Measurements from ENCODE around the gene GAS6.
"Not testable (repeated sequence)": the region's sequence is repeated elsewhere in the genome, so short reads cannot be mapped to it uniquely, and the experiment has no call there.

GAS6 gene

DNA sequence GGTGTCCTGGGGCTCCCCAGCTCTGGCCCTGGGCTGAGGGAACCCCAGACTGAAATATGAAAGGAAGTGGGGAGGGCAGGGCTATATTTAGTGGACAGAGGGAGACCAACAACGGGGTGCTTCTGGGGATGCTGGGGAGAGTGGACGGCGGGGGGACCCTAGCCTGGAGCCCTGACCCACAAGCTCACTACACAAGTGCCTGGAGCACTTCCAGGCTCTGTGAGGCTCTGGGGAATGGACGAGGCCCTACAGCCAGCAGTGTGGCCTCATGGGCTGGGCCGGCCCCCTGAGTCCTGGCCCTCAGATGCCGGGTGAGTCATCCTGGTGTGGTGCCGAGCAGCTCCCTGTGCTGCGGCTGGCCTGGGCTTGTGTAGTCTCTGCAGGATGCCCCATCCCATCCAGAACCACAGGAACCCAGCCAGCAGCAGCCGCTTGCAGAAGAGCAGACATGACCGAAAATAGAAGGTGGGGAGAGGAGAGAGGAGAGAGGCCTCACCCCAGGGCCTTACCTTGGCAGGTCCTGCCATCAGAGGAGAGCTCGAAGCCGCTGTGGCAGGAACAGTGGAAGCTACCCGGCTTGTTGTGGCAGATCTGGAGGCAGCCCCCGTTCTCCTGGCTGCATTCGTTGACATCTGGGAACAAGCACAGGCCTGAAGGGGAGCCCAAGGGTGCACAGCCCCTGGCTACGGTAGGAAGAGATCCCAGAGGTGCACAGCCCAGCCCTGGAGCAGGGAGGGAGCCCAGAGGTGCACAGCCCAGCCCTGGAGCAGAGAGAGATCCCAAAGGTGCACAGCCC is 26.1 kb downstream of the GAS6 start:
- DNase-seq: peak; percentile 98

DNA sequence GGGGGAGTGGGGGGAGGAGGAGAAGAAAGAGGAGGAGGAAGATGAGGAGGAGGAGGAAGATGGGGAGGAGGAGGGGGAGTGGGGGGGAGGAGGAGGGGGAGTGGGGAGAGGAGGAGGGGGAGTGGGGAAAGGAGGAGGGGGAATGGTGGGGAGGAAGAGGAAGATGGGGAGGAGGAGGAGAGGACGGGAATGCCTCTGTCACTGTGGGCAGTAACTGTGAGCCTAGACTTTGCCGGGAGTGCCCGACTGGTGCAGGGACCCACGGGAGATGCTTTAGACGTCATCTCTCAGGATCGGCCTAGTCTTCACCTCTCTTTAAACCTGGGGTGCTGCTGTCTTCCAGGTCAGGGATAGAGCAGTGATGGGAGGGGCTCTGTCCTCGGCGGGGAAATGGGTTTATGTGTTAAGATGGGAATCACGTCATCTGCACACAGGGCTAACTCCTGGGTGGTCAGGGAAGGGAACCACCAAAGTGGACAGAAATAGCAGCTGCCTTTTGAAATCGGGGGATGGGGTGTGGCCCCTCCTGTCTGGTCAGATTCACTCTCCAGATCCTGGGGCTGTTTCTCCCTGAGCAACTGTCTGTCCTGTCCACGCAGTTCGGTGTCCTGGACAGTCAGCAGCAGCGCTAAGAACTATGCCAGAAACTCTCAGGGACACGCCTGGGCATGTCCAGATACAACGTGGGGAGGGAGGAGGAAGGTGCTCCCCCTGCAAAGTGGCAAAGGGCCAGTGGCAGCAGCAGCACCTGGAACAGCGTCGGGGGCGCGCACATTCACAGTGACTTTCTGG is 26.9 kb downstream of the GAS6 start:
- peak; percentile 88 for DNase-seq

DNA sequence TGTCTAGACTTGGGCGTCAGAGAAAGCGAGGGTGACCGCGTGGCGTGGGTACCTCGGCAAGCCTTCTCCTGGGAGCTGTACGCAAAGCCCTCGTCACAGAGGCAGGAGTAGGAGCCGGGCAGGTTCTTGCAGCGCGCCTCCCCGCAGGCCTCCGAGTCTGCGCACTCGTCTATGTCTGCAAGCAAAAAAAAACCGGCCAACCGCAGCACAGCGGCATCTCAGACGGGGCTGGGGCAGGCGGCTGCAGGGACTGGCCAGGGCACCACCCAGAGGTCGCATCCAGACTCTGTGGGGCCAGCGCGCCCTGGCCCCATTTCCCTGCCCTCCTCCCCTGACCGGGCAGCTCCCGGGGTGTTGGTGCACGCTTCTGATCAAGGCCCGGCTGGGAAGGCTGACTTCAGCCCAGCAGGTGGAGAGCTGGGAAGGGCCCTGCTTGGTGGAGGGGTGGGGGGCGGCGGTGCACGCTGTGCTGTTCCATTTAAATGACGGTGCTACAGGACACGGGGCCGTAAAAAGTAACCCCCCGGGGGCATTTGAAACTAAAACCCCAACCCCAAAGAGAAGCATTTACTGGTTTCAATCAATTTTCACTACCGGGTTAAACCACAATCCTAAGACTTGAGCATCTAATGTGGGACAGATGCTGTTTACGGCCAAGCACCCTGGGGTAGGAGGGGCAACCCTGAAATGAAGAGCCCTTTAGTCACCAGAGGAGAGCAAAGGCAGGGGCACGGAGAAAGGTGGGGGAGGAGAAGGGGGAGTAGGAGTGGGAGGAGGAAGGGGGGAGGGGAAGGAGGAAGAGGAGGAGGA is 28.2 kb downstream of the GAS6 start:
- DNase-seq: peak; percentile 89

DNA sequence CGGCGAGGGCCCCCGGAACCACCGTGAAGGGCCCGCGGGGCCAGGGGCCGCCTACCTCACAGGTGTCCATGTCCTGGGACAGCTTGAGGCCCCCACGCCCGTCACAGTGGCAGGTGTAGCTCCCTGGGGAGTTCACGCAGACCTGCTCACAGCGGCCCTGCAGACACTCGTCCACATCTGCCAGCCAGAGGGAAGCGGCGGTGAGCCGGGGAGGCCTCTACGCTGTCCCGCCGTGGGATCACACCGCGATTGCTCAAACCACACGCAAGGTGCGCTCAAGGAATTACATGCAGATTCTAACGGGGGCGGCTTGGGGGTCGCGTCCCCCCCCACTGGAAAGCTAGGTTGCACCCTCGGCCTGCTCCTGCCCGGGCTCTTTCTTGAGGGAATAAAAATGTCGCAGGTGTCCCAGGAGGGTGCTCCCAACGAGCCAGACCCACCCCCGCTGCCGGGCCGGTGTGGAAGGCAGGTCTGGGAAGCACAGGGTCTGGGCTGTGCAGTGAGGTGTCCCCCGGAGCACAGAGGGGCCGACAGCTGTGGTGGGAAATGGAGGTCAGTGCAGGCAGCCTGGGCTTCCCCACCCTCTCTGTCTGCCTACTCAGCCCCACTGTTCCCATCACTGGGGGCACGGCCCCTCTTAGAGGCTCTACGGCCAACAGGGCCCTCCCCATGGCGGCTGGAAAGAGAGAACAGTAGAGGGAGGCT is 29.2 kb downstream of the GAS6 start:
- no peak for DNase-seq

DNA sequence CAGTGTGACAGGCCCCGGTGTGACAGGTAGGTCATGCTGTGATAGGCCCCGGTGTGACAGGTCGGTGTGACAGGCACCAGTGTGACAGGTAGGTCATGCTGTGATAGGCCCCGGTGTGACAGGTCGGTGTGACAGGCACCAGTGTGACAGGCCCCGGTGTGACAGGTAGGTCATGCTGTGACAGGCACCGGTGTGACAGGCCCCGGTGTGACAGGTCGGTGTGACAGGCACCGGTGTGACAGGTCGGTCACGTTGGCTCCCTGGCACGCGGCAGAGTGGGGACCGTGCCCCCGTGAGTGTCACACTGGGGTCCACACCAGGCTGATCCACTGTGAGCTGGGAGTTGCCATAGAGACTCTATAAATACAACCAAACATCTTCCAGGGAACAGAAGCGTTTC is 29.9 kb downstream of the GAS6 start:
- not testable (repeated sequence) for DNase-seq

DNA sequence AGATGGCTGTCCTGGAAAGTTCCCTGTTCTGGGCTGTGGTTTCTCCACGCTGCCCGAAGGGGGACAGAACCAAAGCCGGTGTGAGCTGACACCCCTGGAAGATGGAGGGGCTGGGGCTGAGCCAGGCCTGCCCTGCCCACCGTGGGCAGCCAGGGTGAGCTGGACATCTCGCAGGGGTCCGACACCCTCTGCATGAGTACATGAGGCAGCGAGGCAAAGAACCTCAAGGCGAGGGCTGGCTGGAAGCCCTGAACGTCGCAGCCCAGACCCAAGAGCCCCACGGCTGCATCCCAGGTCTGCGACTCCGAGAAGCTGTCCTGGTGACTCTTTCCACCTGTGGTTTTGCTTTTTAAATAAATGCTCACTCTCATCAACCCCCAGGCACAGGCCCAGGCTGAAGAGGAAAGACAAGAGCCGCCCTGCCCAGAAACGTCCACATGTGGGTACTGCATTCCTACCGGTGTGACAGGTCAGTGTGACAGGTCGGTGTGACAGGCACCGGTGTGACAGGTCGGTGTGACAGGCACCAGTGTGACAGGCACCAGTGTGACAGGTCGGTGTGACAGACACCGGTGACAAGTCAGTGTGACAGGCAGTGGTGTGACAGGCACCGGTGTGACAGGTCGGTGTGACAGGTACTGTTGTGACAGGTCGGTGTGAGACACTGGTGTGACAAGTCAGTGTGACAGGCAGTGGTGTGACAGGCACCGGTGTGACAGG is 30.6 kb downstream of the GAS6 start:
- DNase-seq: no peak

DNA sequence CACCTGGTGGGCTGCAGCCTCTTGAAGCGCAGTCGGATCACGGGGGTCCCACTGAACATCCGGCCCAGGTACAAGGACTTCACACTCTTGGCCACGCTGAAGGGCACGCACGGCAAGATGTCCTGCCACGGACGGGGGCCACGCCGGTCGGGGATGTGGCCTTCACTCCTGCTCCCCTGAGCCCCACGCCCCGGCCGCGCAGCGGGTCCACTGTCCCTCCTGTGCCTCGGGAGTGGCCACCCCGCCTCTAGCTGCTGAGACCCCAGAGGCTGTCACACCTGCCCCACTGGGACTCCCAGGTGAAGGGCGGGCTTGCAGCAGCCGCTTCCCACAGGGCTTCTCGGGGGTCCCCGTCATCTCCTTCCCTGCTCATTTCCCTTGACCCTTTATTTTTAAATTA is 31.2 kb downstream of the GAS6 start:
- DNase-seq: no peak

DNA sequence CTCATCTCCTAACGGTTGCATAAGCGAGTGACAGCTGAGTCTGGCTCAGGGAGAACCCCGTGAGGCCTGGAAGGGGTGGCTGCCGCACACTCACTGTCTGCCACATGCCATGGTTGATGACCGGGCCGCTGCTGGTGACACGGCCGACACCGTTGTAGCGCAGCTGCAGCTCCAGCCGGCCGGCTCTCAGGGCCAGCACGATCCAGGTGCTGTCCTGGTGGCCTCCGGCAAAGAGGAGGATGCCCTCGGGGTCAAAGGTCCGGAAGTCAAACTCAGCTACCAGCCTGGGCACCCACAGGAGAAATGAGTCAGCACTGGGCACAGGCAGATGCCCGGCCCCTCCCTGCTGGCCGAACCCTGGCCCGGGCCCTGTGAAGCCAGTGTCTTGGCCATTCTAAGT is 31.7 kb downstream of the GAS6 start:
- DNase-seq: no peak

DNA sequence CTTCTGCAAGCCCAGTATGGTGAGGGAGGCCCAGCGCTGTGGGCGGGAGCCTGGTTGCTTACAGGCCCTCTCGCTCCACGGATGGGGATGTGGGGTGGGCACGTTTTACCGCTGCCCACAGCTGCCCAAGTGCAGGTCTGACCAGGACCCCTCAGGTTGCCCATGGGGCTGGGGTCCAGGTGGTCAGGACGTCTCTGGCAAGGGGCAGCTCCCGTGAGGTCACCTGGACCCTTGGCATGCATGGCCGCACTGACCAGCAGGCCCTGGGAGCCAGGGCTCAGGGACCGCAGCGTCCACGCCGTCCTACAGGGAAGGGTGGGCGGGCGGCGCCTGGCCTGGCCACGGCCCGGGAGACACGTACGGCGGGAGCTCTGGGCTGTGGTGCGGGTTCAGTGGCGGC is 32.8 kb downstream of the GAS6 start:
- DNase-seq: no peak

DNA sequence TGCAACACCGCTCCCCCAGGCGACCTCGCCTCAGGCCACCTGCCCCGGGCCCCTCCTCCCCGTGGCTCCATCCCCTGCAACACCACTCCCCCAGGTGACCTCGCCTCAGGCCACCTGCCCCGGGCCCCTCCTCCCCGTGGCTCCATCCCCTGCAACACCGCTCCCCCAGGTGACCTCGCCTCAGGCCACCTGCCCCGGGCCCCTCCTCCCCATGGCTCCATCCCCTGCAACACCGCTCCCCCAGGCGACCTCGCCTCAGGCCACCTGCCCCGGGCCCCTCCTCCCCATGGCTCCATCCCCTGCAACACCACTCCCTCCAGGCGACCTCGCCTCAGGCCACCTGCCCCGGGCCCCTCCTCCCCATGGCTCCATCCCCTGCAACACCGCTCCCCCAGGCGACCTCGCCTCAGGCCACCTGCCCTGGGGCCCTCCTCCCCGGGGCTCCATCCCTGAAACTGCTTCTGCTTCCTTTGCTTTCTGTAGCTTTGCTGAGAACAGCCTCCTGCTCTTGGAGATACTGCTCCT is 33.4 kb downstream of the GAS6 start:
- not testable (repeated sequence) for DNase-seq

DNA sequence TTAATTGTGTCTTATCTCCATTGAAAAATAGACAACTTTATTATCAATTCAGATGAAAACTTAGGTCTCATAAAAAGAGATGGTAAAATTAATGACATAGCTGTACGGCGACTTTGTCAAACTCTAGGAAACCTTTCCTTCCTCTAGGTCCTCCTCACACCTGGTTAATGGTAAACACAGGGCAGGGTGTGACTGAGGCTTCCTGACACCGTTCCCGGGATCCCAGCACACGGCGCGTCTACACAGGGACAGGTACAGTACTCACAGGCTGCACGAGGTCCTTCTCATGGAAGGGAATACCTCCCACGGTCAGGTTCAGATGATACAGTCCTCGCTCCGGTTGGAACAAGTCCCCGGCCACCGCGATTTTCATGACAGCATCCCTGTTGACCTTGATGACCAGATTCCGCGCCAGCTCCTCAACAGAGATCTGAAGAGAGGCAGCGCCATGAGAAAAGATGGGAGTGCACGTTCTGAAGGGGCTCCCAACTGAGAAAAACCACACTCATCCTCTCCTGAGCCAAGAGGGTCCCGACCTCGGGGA is 35.5 kb downstream of the GAS6 start:
- DNase-seq: no peak

DNA sequence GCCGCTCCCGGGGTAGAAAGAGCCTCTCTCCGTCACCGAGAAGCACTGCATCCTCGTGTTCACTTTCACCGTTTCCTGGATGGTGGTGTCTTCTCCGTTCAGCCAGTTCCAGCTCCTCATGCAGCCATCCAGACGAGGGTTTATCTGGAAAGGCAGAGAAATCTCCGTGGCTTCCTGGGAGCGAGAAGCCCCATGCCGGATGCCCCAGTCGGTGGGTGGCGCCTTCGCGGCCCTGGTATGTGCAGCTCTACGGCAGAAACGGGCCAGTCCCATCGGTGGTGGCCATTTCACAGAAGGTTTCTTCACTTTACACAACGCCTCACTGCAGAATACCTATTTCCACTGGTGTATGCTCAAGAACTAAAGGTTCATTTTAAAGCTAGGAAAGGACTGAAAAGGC is 36.9 kb downstream of the GAS6 start:
- no peak for DNase-seq

DNA sequence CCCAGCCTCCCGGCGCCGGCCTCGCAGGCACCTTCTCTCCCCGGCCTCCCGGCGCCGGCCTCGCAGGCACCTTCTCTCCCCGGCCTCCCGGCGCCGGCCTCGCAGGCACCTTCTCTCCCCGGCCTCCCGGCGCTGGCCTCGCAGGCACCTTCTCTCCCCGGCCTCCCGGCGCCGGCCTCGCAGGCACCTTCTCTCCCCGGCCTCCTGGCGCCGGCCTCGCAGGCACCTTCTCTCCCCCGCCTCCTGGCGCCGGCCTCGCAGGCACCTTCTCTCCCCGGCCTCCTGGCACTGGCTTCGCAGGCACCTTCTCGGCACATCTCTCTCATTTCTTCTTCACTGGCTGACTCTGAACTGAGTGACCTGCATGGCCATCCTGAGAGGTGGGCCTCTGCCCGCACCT is 37.4 kb downstream of the GAS6 start:
- DNase-seq: not testable (repeated sequence)

DNA sequence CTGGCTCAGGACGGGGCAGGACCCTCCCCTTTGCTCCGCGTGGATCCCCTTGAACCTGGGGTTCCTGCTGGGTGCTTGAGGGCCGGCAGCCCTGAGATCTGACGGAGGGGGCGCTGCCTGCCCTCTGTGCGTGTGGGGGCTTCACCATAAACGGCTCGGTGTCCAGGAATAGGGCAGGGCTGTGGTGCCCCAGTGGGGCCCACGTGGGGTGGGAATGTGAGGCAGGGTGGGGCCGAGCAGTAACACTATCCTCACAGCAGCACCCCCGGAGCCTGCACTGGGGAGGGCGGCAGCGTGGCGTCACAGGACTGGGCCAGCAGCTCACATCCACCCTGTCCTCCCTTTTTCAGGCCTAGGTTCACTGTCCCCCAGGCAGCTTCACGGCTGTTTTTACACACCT is 38.0 kb downstream of the GAS6 start:
- no peak for DNase-seq

DNA sequence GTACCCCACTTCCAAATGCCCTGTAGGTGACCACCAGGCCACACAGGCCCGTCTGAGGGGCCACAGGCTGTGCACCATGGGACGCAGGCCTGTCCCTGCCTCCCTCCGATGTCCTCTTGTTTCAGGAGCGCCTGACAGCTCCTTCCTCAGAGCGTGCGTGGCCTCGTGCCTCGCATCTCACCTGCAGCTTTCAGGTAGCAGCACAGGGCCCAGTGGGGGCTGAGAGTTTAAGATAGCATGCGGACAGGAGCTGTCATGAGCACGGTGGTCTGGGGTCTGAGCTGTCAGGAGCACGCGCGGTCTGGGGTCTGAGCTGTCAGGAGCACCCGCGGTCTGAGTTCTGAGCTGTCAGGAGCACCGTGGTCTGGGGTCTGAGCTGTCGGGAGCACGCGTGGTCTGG is 40.1 kb downstream of the GAS6 start:
- DNase-seq: no peak

DNA sequence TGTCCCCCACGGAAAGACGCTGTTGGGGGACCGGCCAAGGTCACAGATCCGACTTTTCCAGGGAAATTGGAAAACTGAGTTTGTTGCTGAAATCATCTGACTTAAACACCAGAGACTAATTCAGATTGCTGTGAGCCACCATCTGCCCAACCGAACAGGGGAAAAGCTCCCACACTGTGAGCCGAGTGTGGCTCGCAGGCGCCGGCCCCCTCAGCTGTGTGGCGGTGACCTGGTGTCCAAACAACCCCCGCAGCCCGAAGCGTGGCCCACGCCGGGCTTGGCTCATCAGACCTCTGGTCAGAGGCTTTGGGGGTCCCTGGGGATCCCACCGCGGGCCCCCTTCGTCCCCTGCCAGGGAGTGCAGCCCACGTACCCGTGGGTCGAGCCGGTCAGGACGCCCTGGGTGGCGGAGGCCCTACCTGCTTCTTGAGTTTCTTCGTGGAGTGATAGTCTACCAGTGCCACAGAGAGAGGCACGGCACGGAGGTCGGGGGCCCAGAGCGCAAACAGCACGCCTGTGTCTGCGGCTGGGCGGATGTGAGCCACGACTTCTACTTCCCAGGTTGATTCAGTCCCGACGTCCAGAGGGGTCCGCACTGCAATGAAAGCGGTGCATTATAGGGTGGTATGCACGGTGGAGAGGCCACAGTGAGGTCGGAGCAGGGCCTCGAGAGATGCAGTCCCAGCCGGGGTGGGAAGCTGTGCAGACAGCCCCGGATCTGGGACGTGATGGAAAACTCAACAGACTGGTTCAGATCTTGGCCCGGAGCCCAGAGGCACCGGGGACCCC is 40.7 kb downstream of the GAS6 start:
- DNase-seq: no peak

DNA sequence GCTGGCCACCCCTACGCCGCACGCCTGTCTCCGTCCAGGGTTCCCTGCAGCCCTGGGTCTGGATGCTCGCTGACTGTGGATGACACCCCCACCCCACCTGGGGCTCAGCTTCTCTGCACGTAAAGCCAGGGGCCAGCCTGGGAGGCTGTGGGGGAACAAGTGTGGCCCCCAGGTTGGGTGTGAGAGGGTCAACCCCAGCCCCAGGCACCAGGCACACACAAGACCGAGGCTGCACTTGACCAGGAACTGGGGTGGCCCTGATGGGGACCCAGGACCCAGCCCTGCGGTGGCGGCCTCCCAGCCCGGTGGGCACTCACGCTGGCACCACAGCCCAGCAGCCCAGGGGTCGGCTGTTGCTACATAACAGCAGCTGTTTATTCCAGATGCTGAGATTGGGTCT is 41.6 kb downstream of the GAS6 start:
- no peak for DNase-seq

DNA sequence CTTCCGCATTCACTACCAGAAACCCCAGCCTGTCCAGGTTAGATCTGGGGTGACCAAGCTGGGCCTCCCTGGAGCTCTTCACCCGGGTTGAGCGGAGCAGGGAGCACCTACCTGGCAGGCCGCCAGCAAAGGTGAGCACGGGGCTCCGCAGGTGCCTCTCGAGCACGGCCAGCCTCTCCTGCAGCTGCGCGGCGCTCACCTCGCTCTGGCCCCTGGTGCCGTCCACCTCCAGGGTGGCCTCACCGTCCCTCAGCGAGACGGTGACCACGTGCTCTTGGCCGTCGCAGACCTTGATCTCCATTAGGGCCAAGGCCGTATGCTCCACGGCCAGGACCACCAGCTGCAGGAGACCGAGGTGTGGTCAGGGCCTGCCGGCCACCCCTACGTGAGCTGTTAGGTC is 42.0 kb downstream of the GAS6 start:
- no peak for DNase-seq

DNA sequence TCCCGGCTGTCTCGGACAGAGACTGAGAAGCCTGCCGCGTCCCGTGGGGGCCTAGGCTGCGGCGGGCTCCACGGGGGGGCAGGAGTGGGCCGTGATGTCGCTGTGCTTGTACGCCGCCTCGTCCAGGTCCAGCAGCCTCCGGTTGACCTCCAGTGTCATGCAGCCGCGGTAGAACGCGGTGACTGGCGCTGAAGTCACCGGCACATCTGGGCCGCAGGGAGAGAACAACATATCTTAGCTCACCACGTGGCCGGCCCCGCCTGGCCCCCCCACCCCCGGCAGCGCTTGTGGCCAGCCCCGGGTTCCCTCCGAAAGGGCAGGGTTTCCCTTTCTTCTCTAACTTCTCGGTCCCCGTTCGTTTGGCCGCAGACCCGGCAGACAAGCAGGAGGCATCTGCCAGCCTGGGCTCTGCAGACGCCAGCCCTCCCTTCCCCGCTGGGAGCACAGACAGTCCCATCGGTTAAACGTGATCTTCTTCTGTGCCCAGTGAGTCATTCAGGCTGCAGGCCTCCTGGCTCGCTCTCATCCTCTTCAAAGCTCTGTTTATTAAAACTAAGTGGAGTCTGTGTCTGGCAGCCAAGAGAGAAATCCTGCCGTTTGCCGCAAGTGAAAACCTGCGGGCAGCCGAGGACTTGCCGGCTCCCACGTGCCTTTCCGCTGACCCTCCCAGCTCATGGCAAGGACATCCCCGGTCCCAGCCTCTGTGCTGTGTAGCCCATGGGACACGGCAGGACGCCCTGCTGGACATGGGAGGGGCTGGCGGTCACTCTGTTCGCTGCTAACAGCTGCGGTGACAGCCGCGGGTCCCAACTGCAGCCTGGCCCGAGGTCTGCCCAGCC is 42.8 kb downstream of the GAS6 start:
- peak; percentile 98 for DNase-seq

All from fibroblast of skin of scalp (primary cell).